Adrenal gland (tissue), 12 donors: ENCODE data around the gene RSPH6A. TPM values are rescaled to one million over a fixed set of nuclear protein-coding genes. Genes with fewer than 3 reads are reported as not detected.

ENCODE experiments used
- DNase-seq, 7 donors: peaks; one replicate each; pipeline ENCODE4 v3.0.0-alpha.2; 2019 to 2020
- H3K27ac ChIP-seq, 5 donors: fragments of 200-600 bp; sonication (generic) in 4 of 5; 1 replicate in 3 of 5; 2 replicates in 2 of 5; pipeline versions ENCODE4 v1.5.1 to v1.8.0; 2016 to 2020; ENCODE audit warnings: mild to moderate bottlenecking in 1 of 5
- H3K27me3 ChIP-seq: fragments of 200-600 bp; 2 replicates; pipeline ENCODE4 v1.8.0; 2021
- H3K36me3 ChIP-seq, 2 donors: fragments of 200-600 bp; replicated peaks in 1 of 2; 1 replicate in 1 of 2; 2 replicates in 1 of 2; pipeline versions ENCODE4 v1.5.1 to v1.8.0; 2018 to 2022
- H3K4me1 ChIP-seq, 2 donors: fragments of 200-600 bp; replicated peaks in 1 of 2; 1 replicate in 1 of 2; 2 replicates in 1 of 2; pipeline versions ENCODE4 v1.5.1 to v1.8.0; 2018 to 2021
- H3K4me3 ChIP-seq, 4 donors: fragments of 200-600 bp; sonication (generic) in 3 of 4; one replicate each; pipeline ENCODE4 v1.5.1; 2016 to 2018
- H3K9me3 ChIP-seq, 3 donors: fragments of 200-600 bp; sonication (generic) in 1 of 3; replicated peaks in 1 of 3; 1 replicate in 2 of 3; 2 replicates in 1 of 3; pipeline versions ENCODE4 v1.5.1 to v1.8.0; 2016 to 2021
- POLR2A ChIP-seq, 2 donors: fragments of 450-650 bp; IDR thresholded peaks; one replicate each; pipeline ENCODE4 v1.6.1; 2017; ENCODE audit warnings: antibody characterized with exemption in 2 of 2, mild to moderate bottlenecking in 2 of 2, moderate library complexity in 1 of 2
- WGBS, 4 donors: extraction: QIAGEN DNeasy Blood & Tissue Kit in 2 of 4; methylation state at CpG; one replicate each; pipeline versions ENCODE4 v1.1.5 to v1.1.7; 2013 to 2017; 5-methylcytosine and 5-hydroxymethylcytosine counted together
- intact Hi-C, 2 donors: fragments of 100-400 bp; cut with DNase I; formaldehyde crosslinking; loops; one replicate each; pipeline versions ENCODE4 v1.14.1 to v1.15.0; 2022 to 2023
- polyA plus RNA-seq, 3 donors: library from polyadenylated mRNA; stranded (reverse); fragments of 200-250 nt in 2 of 3; fragments of 350-450 nt in 1 of 3; fragmentation: Illumina TruSeq in 1 of 3; extraction: RNeasy Lipid Tissue Mini Kit (QIAGEN cat#74804) in 1 of 3; gene quantifications; one replicate each; pipeline ENCODE4 v1.2.3, GENCODE V29; 2013 to 2014
- total RNA-seq, 9 donors: library from RNA; depleted of rRNA in 4 of 9; stranded (reverse); fragments of >200 nt in 4 of 9; fragments of 120-200 nt in 1 of 9; fragmentation: NEBNext Ultra II Directional in 1 of 9; extraction: Animal tissue kit (Norgen Biotek cat#: 25700) in 1 of 9; gene quantifications; one replicate each; pipeline versions ENCODE4 v1.1.0 to v1.2.4, GENCODE V29; 2013 to 2023
- TF ChIP-seq, protein P1 (sequence below), 6 experiments: fragments of 450-650 bp in 4 of 6; fragments of 200-600 bp in 2 of 6; sonication (generic) in 1 of 6; IDR thresholded peaks; 1 replicate in 5 of 6; 2 replicates in 1 of 6; pipeline versions ENCODE4 v1.5.1 to v1.8.0; 2016 to 2021; ENCODE audit warnings: antibody characterized with exemption in 6 of 6, mild to moderate bottlenecking in 2 of 6, moderate library complexity in 1 of 6
- donor health status: healthy with polysubstance abuse.
- donor health status: Bipolar disorder and iron deficiency.
- donor health status: DM: yes; HTN: yes; CAD: no.
- donor health status: DM: no; HTN: no; CAD: no.
- donor health status: DM: no; HTN: no; CAD: no.
- donor health status: DM: yes; HTN: yes; CAD: no.

The RSPH6A gene
- total and polyA plus RNA-seq, 12 donors, result 0.06 to 0.24 (median 0.16) TPM; not detected in 8

DNA sequence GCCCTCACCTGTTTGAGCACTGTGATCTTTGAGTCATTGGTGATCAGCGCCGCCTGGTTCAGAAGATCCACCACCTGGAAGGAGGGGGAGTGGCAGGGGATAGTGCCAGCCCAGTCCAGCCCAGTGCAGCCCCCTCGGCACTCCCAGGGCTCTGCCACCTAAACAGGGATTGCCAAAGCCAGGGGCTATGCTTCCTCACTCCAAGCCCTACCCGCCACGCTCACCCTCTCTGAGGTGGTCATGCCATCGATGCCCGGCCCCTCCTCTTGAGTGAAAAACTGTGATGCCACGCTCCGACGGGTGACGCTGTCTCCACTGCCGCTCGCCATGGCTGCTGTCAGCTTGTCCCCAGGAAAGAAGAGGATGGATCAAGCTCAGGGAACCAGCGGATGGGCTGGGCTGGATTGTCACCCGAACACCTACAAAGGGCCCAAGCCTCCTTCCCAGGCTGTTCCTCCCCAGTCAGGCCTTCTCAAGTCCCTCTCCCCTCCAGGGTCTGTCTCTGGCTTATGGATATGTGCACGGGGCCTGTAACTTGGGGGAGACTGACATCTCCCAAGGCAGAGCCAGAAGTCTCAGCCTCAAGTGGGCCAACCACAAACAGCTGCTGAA lies 39.2 kb upstream of the RSPH6A start:
- DNase-seq, result no peak
- Histone ChIP-seq H3K9me3 (no peaks in the 10 kb centered on the region), H3K36me3 (peaks cover 0 to 61% of the 10 kb centered on the region in 2 donors), H3K4me3 (no peak overlapping the region), H3K27me3 (no peaks in the 10 kb centered on the region), H3K27ac (no peak overlapping the region), H3K4me1 (no peaks in the 10 kb centered on the region)
- TF ChIP-seq, protein P1, sequence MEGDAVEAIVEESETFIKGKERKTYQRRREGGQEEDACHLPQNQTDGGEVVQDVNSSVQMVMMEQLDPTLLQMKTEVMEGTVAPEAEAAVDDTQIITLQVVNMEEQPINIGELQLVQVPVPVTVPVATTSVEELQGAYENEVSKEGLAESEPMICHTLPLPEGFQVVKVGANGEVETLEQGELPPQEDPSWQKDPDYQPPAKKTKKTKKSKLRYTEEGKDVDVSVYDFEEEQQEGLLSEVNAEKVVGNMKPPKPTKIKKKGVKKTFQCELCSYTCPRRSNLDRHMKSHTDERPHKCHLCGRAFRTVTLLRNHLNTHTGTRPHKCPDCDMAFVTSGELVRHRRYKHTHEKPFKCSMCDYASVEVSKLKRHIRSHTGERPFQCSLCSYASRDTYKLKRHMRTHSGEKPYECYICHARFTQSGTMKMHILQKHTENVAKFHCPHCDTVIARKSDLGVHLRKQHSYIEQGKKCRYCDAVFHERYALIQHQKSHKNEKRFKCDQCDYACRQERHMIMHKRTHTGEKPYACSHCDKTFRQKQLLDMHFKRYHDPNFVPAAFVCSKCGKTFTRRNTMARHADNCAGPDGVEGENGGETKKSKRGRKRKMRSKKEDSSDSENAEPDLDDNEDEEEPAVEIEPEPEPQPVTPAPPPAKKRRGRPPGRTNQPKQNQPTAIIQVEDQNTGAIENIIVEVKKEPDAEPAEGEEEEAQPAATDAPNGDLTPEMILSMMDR (IDR thresholded peaks at IDR 0.05), result no peak
- TF ChIP-seq POLR2A (IDR thresholded peaks at IDR 0.05), result no peak
- intact Hi-C loops, result no loop called here
- WGBS, 4 donors, result 90 to 96% (median 95%) methylated on average over 13 to 16 of the region's 16 CpGs

DNA sequence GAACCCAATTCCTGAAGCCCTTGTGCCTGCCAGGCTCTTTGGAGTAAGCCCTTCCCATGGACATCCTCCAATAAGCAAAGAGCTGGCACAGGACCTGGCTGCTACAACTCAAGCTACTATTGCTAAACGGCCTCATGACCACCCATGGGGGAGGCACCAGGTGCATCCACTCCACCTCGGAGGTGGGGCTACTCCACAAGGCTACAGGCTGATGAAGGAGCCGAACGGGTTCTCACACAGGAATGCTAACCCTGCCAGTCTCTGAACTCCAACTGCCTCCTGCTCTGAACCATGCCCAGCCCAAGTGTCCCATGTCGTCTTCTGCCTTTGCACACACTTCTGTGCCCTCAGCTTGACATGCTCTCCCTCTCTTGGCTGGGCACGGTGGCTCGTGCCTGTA lies 37.9 kb upstream of the RSPH6A start:
- H3K36me3 ChIP-seq, result peaks cover 0 to 66% of the 10 kb centered on the region in 2 donors
- no peak for DNase-seq
- intact Hi-C loops, result no loop called here

DNA sequence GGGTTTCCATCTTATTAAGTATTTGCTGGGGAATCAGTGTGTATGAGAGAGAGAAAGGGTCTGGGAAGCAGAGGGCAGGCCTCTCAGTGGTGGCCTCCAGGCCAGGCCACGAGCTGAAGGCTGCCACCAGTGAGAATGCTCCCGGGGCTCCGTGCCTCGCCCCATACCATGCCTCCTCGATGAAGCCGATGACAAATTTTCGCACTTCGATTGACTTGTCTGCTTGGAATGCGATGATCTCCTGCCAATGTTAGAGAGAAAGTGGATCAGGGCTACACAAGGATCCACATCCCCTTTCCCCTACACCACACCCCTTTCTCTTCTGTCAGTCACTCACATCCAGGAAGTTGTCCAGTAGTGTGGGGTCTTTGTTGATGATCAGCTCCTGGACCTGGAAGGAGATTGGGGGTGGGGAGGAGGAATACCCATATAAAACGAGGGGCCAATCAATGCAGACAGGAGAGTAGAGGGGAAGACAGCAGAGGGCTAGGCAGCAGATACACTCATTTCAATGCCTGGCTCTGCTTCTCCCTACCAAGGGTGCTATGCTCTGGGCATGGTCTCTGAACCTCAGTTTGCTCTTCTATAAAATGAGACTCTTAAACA lies 37.1 kb upstream of the RSPH6A start:
- peaks cover 0 to 73% of the 10 kb centered on the region in 2 donors for H3K36me3 ChIP-seq
- no peaks in the 10 kb centered on the region for H3K4me1 ChIP-seq
- intact Hi-C loops, result no loop called here
- no peaks in the 10 kb centered on the region for H3K27me3 ChIP-seq
- no peak for DNase-seq
- no peak overlapping the region for H3K27ac ChIP-seq
- no peaks in the 10 kb centered on the region for H3K9me3 ChIP-seq
- 83 to 90% (median 89%) methylated on average over 10 of the region's 10 CpGs for WGBS, 4 donors
- TF ChIP-seq POLR2A (IDR thresholded peaks at IDR 0.05), result no peak
- TF ChIP-seq, protein P1 (IDR thresholded peaks at IDR 0.05), result no peak
- H3K4me3 ChIP-seq, result no peak overlapping the region

More for the DNA sequence above, 37.9 kb upstream of the RSPH6A start:
- Histone ChIP-seq H3K4me3 (no peak overlapping the region), H3K9me3 (no peaks in the 10 kb centered on the region), H3K27me3 (no peaks in the 10 kb centered on the region), H3K27ac (no peak overlapping the region), H3K4me1 (no peaks in the 10 kb centered on the region)
- TF ChIP-seq, protein P1 (IDR thresholded peaks at IDR 0.05), result no peak
- no peak for TF ChIP-seq POLR2A (IDR thresholded peaks at IDR 0.05)
- WGBS, 4 donors, result 82 to 87% (median 83%) methylated on average over 7 of the region's 7 CpGs

DNA sequence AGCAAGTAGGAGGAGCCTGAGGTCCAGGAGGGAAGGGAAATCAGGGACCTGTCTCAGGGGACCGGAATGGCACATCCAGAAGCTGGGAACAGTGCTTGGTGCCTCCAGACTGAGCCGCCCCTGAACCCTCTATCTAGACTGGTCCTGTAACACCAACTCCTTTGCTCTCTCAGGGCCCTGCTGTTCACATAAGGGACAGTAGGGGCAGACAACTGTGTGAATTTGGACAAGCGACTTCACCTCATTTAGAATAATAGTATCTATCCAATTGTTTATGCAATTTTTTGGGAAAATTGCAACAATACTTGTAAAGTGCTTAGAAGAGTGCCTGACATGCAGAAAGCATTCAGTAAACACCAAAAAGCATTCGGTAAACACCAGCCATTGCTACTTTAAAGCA lies 33.8 kb upstream of the RSPH6A start:
- DNase-seq, result no peak
- intact Hi-C loops, result no loop called here
- no peaks in the 10 kb centered on the region for H3K9me3 ChIP-seq
- peaks cover 0 to 97% of the 10 kb centered on the region in 2 donors for H3K36me3 ChIP-seq
- WGBS, 4 donors, result 91 to 96% (median 93%) methylated on average over 4 of the region's 4 CpGs
- no peaks in the 10 kb centered on the region for H3K4me1 ChIP-seq
- H3K4me3 ChIP-seq, result no peak overlapping the region
- H3K27me3 ChIP-seq, result no peaks in the 10 kb centered on the region
- no peak for TF ChIP-seq POLR2A (IDR thresholded peaks at IDR 0.05)
- TF ChIP-seq, protein P1 (IDR thresholded peaks at IDR 0.05), result no peak
- no peak overlapping the region for H3K27ac ChIP-seq
